Activated CD8-positive, alpha-beta T cell treated with anti-CD3 and anti-CD28 coated beads for 36 hours (primary cell): ENCODE measurements around the gene KCNIP2. TPM values are rescaled to one million over a fixed set of nuclear protein-coding genes. Genes with fewer than 3 reads are reported as not detected.
A peak's percentile ranks its signal among the peaks of the same experiment; 100 is the strongest.

ENCODE experiments used
- ATAC-seq: fragments of 200-7000 bp; cut with Tn5 transposase; one replicate; pipeline ENCODE4 v1.10.0; 2021; ENCODE audit warnings: mild to moderate bottlenecking, moderate library complexity
- CTCF ChIA-PET: fragments of 350-600 bp; sonication (Branson Sonifier 250); formaldehyde crosslinking; loops from one replicate; lab custom pipeline; 2021; ENCODE audit warnings: antibody characterized with exemption; lab: Charles Lee
- POLR2A ChIA-PET: fragments of 350-600 bp; sonication (Branson Sonifier 250); formaldehyde crosslinking; loops from one replicate; lab custom pipeline; 2021; ENCODE audit warnings: antibody characterized with exemption; lab: Charles Lee
- DNase-seq: peaks from one replicate; pipeline ENCODE4 v3.0.0-alpha.2; 2020
- H3K27ac Mint-ChIP-seq: one replicate; pipeline ENCODE4 v1.8.0; 2021; ENCODE audit warnings: mild to moderate bottlenecking, mixed read lengths
- H3K27me3 Mint-ChIP-seq: one replicate; pipeline ENCODE4 v1.8.0; 2021; ENCODE audit warnings: mixed read lengths
- H3K36me3 Mint-ChIP-seq: one replicate; pipeline ENCODE4 v1.8.0; 2021; ENCODE audit warnings: low read depth, mixed read lengths
- H3K4me1 Mint-ChIP-seq: one replicate; pipeline ENCODE4 v1.8.0; 2021; ENCODE audit warnings: low read depth, mixed read lengths
- H3K4me3 Mint-ChIP-seq: one replicate; pipeline ENCODE4 v1.8.0; 2021; ENCODE audit warnings: mild to moderate bottlenecking, moderate library complexity, mixed read lengths
- H3K9me3 Mint-ChIP-seq: one replicate; pipeline ENCODE4 v1.8.0; 2021; ENCODE audit warnings: mixed read lengths
- intact Hi-C: fragments of 100-400 bp; cut with micrococcal nuclease; formaldehyde crosslinking; loops from one replicate; pipeline ENCODE4 v1.10.0; 2022
- total RNA-seq, 2 experiments: library from RNA; stranded (reverse); gene quantifications; one replicate each; pipeline ENCODE4 v1.2.3, GENCODE V29; 2021
- TF ChIP-seq, protein P1 (sequence below): fragments of 200-600 bp; IDR thresholded peaks from one replicate; pipeline ENCODE4 v1.8.0; 2022; ENCODE audit warnings: antibody characterized with exemption, mild to moderate bottlenecking

KCNIP2 gene
- total RNA-seq, 2 experiments from 2014 or later, result 2.4 to 3.1 TPM

DNA sequence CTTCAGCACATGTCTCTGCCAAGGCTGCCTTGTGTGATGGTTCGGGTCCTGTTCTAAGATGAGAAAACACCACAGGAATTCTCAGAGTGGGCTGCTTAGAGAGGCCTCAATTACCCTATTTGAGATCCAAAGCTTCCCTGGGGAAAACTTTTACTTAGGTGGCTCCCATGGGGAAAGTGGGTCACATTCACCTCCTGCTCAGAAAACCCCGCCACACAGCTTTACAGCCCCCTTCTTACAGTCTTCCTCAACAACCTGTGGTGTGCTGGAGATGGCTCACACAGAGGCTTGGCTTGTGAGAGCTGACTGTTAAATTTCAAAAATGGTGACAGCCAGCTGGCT lies 36.6 kb upstream of the KCNIP2 start:
- TF ChIP-seq, protein P1, sequence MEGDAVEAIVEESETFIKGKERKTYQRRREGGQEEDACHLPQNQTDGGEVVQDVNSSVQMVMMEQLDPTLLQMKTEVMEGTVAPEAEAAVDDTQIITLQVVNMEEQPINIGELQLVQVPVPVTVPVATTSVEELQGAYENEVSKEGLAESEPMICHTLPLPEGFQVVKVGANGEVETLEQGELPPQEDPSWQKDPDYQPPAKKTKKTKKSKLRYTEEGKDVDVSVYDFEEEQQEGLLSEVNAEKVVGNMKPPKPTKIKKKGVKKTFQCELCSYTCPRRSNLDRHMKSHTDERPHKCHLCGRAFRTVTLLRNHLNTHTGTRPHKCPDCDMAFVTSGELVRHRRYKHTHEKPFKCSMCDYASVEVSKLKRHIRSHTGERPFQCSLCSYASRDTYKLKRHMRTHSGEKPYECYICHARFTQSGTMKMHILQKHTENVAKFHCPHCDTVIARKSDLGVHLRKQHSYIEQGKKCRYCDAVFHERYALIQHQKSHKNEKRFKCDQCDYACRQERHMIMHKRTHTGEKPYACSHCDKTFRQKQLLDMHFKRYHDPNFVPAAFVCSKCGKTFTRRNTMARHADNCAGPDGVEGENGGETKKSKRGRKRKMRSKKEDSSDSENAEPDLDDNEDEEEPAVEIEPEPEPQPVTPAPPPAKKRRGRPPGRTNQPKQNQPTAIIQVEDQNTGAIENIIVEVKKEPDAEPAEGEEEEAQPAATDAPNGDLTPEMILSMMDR, result no peak
- intact Hi-C loops, result loop anchor here (10.0 kb wide), 1 partner anchor 195 kb away; no protein-coding TSS in a partner anchor
- Mint-ChIP-seq H3K36me3 (peaks cover 4% of the 10 kb centered on the region), H3K27me3 (no peaks in the 10 kb centered on the region), H3K4me3 (no peak overlapping the region), H3K27ac (no peak overlapping the region), H3K9me3 (no peaks in the 10 kb centered on the region), H3K4me1 (peaks cover 9% of the 10 kb centered on the region)
- CTCF ChIA-PET, result interaction anchor here (1.1 to 4.2 kb wide), 7 partner anchors 9 to 193 kb away, joined by 3 to 28 read pairs (median 5); no protein-coding TSS in a partner anchor
- DNase-seq (no peak), ATAC-seq (no peak)
- POLR2A ChIA-PET, result no interaction called here

DNA sequence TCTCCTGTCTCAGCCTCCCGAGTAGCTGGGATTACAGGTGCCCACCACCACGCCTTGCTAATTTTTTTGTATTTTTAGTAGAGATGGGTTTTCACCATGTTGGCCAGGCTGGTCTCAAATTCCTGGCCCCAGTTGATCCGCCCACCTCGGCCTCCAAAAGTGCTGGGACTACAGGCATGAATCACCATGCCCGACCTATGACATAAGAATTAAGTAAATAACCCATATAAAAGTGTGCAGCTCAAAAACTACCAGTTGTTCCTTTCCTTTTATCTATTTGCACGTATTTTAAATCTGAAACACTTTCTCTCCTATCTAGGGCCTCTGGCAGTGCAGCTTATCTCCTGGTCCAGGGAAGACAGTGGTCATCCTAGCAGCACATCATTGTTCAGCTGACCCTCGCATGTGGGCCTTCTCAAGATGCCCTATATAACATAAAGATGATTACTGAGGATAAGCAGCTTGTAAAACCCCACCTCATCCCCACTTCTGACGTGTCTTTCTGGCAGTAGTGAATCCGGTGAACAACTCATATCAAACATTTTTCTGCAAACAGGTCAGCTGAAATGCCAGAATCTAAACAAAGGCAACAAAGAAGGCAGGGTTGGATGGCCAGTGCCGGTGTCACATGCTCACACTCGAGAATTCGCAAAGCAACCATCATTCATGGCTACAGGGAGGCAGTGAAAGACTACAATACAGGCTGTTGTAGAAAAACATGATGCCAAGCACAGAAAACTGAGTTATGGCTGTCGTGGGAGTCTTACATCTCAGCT lies 36.0 kb upstream of the KCNIP2 start:
- H3K4me1 Mint-ChIP-seq, result peaks cover 12% of the 10 kb centered on the region
- POLR2A ChIA-PET, result no interaction called here
- ATAC-seq (no peak), DNase-seq (no peak)
- CTCF ChIA-PET, result interaction anchor here (0.9 to 4.2 kb wide), 6 partner anchors 10 to 193 kb away, joined by 3 to 28 read pairs (median 10); no protein-coding TSS in a partner anchor
- H3K9me3 Mint-ChIP-seq, result no peaks in the 10 kb centered on the region
- no peak overlapping the region for H3K27ac Mint-ChIP-seq
- intact Hi-C loops, result loop anchor here (10.0 kb wide), 1 partner anchor 195 kb away; no protein-coding TSS in a partner anchor
- peaks cover 4% of the 10 kb centered on the region for H3K36me3 Mint-ChIP-seq
- H3K4me3 Mint-ChIP-seq, result no peak overlapping the region
- H3K27me3 Mint-ChIP-seq, result no peaks in the 10 kb centered on the region
- TF ChIP-seq, protein P1, result no peak

DNA sequence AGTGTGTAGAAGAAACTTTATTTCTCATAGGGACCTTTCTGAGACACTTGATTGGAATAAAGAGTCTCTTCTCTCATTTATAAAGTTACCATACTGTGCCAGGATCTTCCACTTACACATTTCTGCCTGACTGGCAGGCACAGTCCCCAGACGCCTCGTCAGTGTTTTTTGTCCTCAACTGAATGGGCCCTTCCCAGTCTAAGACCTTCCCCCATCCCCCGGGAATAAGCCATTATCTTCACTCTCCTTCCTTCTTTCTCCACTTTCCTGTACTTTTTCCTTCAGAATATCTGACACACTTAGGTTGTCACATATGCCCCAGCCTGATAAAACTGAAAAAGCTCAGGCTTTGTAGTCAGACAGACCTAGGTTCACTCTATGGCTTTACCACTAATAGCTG lies 35.3 kb upstream of the KCNIP2 start:
- ChIA-PET CTCF (interaction anchor here (0.6 to 3.1 kb wide), 3 partner anchors 11 to 194 kb away, joined by 4 to 28 read pairs (median 5); no protein-coding TSS in a partner anchor), POLR2A (no interaction called here)
- Mint-ChIP-seq H3K36me3 (peaks cover 4% of the 10 kb centered on the region), H3K27ac (no peak overlapping the region), H3K4me1 (peaks cover 12% of the 10 kb centered on the region), H3K27me3 (no peaks in the 10 kb centered on the region), H3K4me3 (no peak overlapping the region), H3K9me3 (no peaks in the 10 kb centered on the region)
- intact Hi-C loops, result no loop called here
- no peak for ATAC-seq
- TF ChIP-seq, protein P1, result no peak
- no peak for DNase-seq

DNA sequence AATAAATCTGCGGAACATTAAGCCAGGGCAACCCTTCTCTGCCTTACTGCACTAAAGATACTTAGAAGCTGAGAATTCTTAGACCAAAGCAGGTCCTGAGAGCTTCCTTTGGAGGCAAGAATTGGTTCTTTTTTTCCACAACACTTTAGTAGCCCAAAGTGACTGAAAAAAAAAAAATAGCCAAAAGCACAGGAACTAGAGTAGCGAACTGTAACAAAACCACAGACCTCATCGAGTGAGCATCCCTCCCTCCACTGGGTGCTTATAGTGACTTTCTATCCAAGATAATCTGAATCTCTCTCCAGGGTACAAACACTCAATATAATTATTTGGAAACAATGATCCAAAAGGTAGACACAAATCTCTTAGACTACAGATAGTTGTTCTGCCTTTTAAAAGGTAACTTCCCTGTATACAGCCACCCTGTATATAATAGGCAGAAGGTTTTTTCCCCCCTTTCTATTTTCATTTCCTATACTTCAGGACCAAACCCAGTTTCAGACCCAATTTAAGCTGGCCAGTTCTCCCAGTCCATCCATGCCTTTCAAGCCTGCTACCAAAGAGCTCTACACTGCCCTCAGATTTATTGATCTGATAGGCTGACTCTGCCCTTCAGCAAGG lies 31.6 kb upstream of the KCNIP2 start:
- DNase-seq (no peak), ATAC-seq (no peak)
- POLR2A ChIA-PET, result no interaction called here
- CTCF ChIA-PET, result interaction anchor here (1.3 to 1.6 kb wide), 2 partner anchors 15 to 27 kb away, joined by 4 read pairs; no protein-coding TSS in a partner anchor
- H3K4me3 Mint-ChIP-seq, result no peak overlapping the region
- peak overlapping the region; percentile 23 for H3K27ac Mint-ChIP-seq
- intact Hi-C loops, result no loop called here
- H3K4me1 Mint-ChIP-seq, result peaks cover 12% of the 10 kb centered on the region
- peaks cover 5% of the 10 kb centered on the region for H3K36me3 Mint-ChIP-seq
- H3K9me3 Mint-ChIP-seq, result no peaks in the 10 kb centered on the region
- TF ChIP-seq, protein P1, result no peak
- H3K27me3 Mint-ChIP-seq, result no peaks in the 10 kb centered on the region

DNA sequence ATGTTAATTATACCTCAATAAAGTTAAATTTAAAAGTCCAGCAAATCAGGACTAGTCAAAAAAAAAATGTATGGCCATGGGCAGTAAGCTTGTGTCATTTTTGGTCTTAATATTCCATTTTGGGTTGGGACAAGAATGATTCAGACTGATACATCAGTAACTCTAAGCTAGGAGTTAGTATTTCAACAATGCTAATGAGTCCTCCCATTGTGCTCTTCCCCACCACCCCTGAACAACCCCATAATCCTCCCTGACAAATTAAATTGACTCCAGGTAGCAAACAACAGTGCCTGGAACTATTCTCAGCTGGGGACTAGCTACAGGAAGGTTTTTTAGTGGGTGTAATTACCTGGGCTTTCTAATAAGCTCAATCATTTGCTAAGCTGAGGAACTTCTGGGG lies 30.7 kb upstream of the KCNIP2 start:
- Mint-ChIP-seq H3K9me3 (no peaks in the 10 kb centered on the region), H3K36me3 (peaks cover 5% of the 10 kb centered on the region), H3K4me3 (no peak overlapping the region), H3K27ac (no peak overlapping the region), H3K27me3 (no peaks in the 10 kb centered on the region), H3K4me1 (peaks cover 10% of the 10 kb centered on the region)
- intact Hi-C loops, result no loop called here
- ChIA-PET POLR2A (no interaction called here), CTCF (interaction anchor here (1.1 to 1.6 kb wide), 2 partner anchors 28 to 33 kb away, joined by 3 to 4 read pairs; no protein-coding TSS in a partner anchor)
- TF ChIP-seq, protein P1, result no peak
- ATAC-seq (no peak), DNase-seq (no peak)
